GM21360 (cell line): ENCODE data around the gene ARHGAP24.
A peak's percentile ranks its signal among the peaks of the same experiment; 100 is the strongest.

Source experiments
- ATAC-seq: cut with Tn5 transposase; IDR thresholded peaks from one replicate; pipeline ENCODE4 v1.9.1; 2021; ENCODE audit warnings: mild to moderate bottlenecking, moderate library complexity; ENCODE audit not compliant: unreplicated experiment

The ARHGAP24 gene

GRCh38 chr4:85577307-85577706 is 102.4 kb downstream of the ARHGAP24 start:
- ATAC-seq = no peak

GRCh38 chr4:85579942-85580341 is 105.0 kb downstream of the ARHGAP24 start:
- no peak for ATAC-seq

GRCh38 chr4:85580489-85580888 is 105.5 kb downstream of the ARHGAP24 start:
- no peak for ATAC-seq

DNA sequence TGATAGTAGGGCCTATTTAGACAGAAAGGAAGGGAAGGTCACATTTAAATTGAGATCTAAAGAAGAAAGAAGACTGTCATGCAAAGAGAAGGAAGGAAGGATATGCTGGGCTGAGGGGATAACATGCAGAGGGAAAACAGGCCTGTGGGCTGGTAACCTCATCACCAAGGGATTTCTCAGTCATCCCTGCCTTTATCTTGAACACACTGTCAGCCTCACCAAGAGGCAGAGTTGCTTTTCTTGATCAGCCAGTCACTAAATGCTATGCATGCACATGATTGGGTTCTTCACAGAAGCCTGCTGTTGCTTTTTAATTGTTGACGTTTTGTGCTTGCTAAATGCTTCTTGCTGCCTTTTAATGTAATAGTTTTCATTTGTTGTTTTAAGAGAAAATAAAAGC is 113.0 kb downstream of the ARHGAP24 start:
- no peak for ATAC-seq

DNA sequence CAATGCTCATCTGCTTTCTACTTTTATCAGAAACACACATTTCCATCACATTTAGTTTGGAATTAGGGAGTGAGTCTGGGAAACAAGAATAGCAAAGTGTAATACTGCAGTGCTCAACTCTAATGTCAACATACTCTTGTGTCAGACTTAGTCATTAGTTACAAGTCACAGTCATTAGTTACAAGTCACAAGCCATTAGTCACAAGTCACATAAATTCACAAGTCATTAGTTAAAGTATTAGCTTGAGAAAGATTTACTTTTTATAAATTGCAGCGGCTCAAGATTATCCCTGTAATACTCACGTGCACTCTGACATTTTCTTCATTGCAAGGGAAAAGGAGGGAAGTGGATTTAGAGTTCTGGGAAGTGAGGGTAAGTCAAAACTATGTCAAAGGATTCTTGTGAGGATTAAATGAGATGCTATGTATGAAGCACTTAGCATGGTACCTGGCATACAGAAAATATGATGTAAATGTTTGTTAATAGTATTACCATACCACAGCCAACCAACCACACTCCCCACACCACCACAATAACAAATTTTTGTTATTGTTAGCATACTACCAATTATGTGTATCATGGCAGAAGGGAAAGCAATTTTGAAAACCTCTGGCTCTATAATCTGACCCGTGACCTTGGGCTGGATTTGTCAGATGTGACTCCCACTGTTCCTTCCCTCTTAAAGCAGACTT is 116.6 kb downstream of the ARHGAP24 start:
- no peak for ATAC-seq

- no peak for ATAC-seq
These were observed 120.3 kb downstream of the ARHGAP24 start for GRCh38 chr4:85595098-85595775.

DNA sequence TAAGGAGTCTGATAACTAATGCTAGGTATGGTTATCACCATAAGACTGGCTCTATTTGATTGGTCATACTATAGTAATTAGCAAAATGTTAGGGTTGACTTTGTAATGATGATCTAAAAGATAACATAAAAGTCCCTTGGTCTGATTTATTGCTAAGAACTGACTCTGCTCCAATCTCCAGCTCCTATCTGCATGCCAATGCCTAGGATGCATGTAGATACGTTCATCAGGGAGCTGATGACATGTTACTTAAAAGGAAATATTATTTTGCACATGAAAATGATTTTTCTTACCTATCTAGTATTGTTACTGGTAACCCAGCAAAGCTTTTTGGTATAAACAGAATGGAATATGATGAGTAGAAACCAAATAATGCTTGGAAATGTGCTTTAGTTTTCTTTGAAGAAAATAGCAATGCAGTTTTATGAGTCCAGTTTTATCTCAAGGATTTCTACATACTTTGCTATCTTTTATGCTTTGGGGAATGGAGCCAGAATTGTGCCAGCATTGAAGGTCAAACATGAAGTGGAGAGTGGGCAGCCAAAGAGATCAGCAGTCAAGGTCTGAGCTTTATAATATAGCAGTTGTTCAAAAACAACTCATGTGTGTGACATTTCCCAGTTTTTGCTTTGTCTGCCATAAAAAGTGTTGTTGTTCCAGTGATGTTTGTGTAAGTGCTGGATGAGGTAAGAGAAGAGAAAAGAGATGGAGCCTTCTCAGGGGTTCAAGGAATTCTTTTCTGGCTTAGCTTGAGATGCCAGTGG is 121.0 kb downstream of the ARHGAP24 start:
- no peak for ATAC-seq

DNA sequence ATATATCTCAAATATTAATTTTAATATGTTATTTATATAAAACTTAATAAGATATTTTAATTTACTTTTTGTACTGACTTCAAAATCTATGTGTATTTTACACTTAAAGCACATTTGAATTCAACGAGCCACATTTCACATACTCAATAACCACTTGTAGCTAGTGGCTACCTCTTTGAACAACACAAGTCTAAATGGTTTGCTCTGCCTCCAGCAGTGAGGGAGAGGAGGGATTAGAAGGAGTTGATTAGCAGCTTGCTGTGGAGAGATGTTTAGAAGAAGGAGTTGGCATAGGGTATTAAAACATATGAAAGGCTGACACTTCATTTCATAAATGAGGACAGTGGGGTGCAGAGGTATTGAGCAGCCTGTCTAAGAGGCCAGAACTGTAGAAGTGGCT is 124.0 kb downstream of the ARHGAP24 start:
- ATAC-seq = no peak

DNA sequence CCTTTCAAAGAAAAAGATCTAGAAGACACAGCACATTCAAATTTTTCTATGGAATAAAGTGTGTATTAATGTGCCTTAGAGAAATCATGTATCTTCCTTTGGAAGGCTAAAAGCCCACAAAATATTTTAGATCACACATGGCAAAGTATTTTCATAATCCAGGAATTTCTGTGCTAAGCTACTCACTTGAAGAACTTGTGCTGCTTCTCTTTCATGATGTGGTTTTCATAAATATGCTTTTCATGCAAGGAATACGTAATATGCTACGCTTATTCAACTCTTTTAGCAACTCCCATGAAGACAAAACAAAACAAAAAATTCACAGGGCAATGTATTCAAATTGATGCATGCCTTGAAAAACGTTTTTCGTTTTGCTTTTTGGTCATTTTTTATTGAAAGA is 125.6 kb downstream of the ARHGAP24 start:
- ATAC-seq = no peak

DNA sequence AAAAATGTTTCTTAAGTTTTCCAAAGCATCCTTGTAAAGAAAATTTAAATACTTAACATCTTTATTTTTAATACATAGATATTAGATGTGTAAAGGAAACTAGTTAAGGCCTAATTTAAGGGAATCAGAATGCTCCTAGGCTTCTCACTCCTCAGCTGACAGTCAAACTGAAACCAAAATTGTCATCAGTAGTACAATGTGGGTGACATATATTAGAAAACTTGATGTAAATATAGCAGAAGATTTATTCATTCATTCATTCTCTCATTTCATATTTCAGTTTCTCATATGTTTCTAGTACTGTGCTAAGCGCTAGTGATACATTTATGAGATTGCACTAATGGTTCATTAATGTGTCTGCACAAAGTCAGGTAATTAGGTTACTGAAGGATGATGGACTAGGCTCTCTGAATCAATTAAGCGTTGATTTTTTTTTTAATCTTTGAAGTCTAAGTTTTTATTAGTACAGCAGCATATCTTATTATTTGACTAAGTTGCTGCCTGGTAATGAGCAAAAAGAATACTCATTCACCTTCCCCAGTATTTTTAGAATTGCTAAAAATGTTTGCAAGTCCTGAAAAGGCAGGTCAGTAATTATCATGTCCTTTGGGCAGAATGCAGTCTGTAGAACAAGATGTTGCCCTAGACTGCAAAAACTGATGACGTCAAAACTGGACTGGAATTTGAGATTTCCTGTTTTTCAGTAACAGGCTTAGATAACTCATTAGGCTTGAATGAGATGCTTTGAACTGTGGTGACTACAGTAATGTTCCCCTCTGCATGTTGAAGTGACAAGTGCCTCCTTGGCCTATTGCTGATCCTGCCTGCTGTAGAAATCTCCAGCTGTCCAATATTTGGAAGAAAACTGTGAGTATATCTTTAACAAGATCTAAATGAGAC is 128.7 kb downstream of the ARHGAP24 start:
- ATAC-seq = peak; percentile 65

DNA sequence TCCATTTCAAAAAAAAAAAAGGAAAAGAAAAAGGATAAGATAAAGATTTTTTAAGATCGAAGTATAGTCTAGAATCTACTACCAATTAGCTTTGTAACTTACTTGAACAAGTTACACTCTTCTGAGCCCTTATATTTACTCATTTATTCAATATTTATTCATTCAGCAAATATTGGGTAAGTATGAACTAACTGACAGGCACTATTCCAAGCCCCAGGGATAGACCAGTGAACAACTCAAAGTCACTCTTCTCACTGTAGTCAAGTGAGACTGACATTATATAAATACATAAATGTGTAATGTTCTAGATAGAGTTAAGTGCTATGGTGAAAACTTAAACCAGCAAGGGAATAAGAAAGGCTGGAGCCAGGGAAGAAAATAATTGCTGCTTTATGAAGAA is 131.6 kb downstream of the ARHGAP24 start:
- ATAC-seq = no peak

- ATAC-seq = peak; percentile 42
These were observed 132.7 kb downstream of the ARHGAP24 start for GRCh38 chr4:85607624-85608023.

DNA sequence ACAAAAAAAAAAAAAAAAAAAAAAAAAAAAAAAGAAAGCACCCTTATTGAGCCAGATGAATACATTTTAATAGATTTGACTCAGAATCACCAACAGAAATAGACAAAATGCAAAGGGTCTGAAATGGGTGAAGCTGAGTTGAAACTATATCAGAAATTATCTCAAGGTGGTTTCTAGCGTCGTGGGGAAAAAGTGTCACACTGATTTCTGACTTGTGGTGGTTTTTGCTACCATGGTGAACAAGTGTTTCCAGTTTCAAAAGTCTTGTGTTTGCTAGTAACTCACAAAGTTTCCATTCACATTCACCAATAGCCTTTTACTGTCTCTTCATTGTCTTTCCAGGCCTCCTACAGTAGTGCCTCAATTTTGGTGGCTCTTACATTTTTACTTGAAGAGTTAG is 135.5 kb downstream of the ARHGAP24 start:
- peak; percentile 94 for ATAC-seq

GRCh38 chr4:85611661-85612060 is 136.7 kb downstream of the ARHGAP24 start:
- ATAC-seq = no peak

DNA sequence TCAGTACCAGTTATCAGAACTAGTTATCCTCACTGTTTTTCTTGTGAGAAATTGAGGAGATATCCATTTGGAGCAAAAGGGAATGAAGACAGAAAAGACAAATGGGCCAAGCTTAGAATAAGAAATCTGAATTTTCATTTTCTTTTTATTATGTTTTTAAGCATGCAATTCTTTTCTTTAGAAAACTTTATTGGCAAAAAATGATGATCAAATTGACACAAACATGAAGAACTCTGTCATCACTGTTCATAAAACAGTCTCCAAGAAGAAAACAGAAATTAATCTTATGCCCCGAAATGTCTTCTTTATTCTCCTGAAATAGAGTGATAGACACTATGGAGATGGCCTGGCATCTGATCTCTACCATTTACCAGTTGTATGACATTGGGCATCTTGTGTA is 139.0 kb downstream of the ARHGAP24 start:
- no peak for ATAC-seq

- no peak for ATAC-seq
These were observed 141.0 kb downstream of the ARHGAP24 start for GRCh38 chr4:85615952-85616351.

- no peak for ATAC-seq
These were observed 142.3 kb downstream of the ARHGAP24 start for GRCh38 chr4:85617202-85617601.

GRCh38 chr4:85632981-85633380 is 158.0 kb downstream of the ARHGAP24 start:
- no peak for ATAC-seq

DNA sequence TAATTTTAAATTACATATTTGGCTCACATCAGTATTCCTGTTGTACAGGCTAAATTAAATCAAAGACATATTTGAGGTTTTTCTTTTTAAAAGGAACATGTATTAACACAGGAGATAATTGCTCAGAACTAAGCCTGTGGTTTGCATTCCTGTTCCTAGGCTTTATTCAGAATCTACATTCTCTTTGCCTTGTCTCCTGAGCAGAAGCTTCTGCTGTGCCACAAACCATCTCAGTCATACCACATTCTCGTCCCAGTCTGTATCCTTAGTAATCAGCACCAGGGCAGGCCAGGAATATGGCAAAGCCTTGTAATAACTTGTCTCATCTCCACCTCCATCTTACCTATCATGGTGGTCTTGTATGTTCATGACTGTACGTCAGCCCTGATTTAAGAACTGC is 162.8 kb downstream of the ARHGAP24 start:
- no peak for ATAC-seq

DNA sequence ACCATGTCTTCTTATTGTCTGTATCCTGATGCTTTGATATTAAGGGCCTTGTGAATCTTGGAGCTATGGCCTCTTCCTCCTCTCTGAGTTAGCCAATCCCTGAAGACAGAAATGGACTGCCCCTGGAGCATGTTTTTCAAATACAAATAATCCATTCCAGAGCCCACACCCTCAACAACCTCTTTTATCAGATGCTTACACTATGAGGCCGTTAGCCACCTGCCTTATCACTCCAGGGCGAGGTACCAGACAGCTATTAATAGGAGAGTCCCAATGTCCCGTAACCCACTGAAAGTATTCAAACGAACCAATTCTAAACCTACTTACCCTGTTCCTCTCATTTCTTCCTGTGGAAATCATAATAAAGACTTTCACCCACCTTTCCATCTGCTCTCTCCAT is 165.0 kb downstream of the ARHGAP24 start:
- no peak for ATAC-seq
